Umbilical cord (tissue), 2 donors: ENCODE measurements around the gene PYROXD2. TPM values are rescaled to one million over a fixed set of nuclear protein-coding genes. Genes with fewer than 3 reads are reported as not detected.

Experiments used
- DNase-seq: peaks from one replicate; pipeline ENCODE4 v3.0.0-alpha.2; 2015; ENCODE audit warnings: low spot score
- total RNA-seq: library from RNA; depleted of rRNA; stranded (reverse); fragments of >200 nt; gene quantifications from one replicate; pipeline ENCODE4 v1.2.3, GENCODE V29; 2014; ENCODE audit warnings: low replicate concordance; ENCODE audit not compliant: insufficient read depth

Gene PYROXD2
- total RNA-seq, 1 donor from 2014 or later = 13.5 TPM

- DNase-seq = no peak
Observed at GRCh38 chr10:98435178-98435577, 20.2 kb upstream of the PYROXD2 start.

- no peak for DNase-seq
Observed at GRCh38 chr10:98433881-98434732, 19.1 kb upstream of the PYROXD2 start.

DNA sequence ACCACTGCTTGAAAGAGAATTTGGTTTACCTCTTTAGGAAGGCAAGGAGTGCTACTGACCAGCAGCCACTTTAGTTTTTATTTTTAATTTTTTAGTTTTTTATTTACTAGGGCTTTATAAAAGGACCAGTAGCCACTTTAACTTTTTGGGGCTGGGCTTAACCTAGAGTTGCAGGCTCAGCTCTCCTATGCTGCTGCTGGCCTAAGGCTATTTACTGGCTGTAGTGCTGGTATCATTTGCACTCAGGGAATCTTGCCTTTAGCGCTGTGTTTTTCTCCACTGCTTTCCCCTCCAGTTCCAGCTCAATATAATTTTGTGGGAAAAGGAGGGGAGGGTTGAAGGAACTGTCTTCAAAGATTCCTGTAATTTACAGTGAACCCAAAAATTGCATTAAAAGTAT lies 18.4 kb upstream of the PYROXD2 start:
- DNase-seq = no peak

- DNase-seq = no peak
Observed at GRCh38 chr10:98432330-98432729, 17.3 kb upstream of the PYROXD2 start.

GRCh38 chr10:98431016-98431415 lies 16.0 kb upstream of the PYROXD2 start:
- DNase-seq = no peak

DNA sequence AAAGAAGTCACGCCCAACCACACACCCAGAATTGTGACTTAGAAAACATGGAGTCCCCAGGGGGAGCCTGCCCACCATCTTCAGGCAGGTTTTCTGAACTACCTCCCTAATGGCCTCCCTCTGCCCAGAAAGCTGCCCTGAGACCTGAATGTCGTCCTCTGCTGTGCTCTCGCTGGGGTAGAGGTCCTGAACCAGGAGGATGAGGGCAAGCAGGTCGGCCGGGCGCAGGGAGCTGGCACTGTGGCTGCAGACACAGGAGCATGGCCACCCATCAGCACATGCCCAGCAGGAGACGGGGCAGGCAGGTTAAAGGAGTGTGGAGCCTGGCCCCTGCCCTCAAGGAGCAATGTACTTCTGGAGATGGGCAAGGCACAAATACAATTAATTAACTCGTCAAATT lies 15.4 kb upstream of the PYROXD2 start:
- no peak for DNase-seq

DNA sequence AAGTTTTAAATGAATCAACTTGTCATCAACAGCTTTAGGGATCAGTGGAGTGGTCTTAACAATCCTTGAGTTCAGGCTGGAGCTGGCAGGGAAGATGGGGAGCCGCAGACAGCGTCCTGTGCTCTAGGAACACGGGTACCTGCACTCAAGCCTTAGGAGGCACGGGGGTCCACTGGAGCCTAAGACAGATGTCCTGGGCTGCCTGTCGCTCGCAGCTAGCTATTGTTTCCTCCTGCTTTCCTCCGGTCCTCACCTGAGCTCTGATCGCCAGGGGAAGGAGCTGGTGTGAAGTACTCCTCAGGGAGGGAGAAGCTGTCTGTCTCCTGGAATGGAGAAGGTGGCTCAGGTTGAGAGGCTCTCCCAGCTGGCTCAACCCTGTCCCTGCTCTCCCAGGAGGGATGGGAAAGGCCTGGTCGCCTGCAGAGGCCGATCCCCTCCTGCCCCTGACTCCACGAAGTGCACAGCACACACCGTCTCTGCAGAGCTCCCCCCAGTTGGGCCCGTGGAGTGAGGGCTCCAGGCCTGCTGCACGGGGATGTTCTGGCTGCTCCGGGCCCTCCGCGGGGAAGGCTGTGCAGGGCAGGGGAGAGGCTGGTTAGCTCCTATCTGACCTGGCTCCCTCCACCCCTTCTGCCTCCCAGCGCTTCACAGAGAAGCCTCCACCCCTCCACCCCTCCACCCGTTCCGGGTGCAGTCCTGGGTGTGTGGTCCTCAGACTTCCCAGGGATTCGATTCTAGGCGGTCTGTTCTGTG lies 14.5 kb upstream of the PYROXD2 start:
- DNase-seq = no peak

DNA sequence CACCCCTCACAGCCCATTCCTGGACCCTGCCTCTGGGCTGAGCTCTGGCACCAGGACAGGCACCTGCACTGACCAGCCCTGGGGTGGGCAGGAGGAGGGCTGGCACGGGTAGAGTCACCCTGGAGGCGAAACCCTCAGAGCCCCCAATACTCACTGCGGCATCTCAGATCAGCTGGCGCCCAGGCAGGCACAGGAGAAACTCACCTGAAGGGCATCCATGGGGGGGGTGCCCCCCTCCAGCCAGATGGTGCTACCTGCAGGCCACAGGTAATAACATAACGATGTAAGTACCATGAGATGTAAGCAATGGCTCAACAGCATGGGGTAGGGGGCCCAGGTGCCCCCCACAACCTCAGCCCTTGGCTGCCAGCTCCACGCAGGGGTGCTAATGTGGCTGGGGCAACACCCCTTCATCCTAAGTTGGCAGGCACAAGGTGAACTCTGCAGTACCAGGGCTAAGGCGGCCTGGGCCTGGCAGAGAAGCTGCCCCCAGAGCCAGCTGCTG lies 12.1 kb upstream of the PYROXD2 start:
- no peak for DNase-seq

DNA sequence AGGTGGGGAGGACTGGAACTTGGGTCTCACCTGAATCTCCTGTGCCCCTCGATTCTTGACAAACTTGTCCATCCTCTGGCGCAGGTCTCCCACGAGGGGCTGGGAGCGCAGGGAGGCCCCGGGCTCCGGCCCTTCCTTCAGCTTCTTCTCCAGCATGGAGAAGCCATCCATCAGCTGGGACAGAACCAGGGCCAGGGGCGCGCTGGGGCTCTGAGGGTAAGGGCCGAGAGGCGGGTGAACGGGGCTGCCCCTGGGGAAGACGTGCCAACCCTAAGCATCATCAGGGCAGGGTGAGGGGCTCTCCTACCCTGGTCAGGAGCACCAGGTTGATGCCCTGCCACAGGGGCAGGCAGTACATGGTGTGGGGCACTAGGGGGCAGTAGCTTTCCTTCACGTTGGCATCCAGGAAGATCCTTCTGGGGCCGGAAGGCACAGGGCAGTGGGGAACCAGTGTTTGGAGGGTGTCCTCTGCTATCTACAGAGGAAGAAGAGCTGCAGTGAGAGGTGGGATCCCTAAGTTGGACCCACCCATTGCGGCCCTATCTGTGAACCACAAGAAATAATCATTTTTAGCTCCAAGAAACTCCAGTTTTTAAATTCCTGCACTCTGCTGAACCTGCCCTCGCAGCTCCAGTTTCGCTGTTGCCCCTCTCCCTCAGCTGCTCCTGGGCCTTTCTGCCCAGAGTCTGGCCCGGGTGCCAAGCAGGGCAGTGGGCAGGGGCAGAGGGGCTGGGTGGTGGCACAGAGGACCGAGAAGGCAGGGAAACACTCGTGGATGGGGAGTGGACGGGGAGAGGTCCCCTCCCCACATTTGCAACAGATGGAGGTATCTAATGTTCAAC lies 10.8 kb upstream of the PYROXD2 start:
- no peak for DNase-seq

- DNase-seq = peak; percentile 42
Observed at GRCh38 chr10:98424295-98425254, 9.6 kb upstream of the PYROXD2 start.

GRCh38 chr10:98423691-98424120 lies 8.7 kb upstream of the PYROXD2 start:
- peak; percentile 12 for DNase-seq

GRCh38 chr10:98422182-98422581 lies 7.2 kb upstream of the PYROXD2 start:
- DNase-seq = no peak

DNA sequence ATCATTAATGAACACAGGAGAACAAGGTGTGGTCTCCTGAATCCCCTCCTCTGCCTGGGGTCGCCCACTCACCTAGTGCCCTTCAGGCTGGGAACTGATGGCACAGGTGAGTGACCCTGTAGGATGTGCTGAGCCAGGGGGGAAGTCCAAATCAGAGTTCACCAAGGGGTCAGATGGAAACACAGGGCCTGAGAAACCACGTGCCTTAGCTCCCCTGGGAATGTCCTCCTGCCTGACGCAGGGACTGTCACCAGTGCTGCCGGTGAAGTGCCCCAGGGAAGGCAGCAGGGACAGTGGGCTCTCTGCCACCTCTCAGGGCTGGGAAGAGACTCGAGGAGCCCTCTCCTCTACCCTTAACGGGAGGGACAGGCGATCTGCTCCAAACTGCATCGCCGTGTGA lies 5.8 kb upstream of the PYROXD2 start:
- no peak for DNase-seq

GRCh38 chr10:98419469-98420261 lies 4.7 kb upstream of the PYROXD2 start:
- no peak for DNase-seq

DNA sequence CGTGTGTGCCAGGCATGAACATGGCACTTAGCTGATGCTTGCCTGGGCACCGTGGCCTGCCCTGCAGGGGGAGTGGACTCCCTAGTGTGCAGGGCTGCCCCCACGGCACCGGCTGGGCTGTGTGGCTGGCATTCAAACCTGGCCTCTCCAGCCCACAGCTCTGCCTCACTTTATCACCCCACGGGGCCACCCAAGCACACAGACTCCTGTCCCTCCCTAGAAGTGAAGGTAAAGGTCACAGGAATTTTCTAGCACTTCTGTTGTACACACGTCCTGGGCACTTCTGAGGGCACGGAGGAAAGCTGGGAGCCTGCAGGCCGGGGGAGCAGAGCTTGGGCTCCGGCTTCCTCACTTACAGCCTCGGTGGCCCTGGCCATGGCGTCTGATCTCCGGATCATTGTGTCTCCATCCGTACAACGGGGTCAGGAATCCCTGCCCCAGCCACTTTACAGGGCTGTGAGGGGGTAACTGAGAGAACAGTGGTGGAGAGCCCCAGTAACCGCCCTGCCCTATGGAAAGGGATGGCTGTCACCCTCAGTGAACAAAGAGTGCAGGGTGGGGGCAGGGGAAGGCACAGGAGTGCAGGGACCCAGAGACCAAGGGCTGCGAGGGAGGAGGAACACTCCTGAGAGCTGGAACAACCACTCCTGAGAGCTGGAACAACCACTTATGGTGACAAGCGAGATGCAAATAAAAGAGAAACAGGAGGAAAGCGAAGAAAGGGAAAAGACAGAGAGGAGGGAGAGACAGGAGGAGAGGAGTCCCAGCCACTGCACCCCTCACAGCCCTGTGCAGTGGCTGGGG lies 3.9 kb upstream of the PYROXD2 start:
- DNase-seq = no peak

DNA sequence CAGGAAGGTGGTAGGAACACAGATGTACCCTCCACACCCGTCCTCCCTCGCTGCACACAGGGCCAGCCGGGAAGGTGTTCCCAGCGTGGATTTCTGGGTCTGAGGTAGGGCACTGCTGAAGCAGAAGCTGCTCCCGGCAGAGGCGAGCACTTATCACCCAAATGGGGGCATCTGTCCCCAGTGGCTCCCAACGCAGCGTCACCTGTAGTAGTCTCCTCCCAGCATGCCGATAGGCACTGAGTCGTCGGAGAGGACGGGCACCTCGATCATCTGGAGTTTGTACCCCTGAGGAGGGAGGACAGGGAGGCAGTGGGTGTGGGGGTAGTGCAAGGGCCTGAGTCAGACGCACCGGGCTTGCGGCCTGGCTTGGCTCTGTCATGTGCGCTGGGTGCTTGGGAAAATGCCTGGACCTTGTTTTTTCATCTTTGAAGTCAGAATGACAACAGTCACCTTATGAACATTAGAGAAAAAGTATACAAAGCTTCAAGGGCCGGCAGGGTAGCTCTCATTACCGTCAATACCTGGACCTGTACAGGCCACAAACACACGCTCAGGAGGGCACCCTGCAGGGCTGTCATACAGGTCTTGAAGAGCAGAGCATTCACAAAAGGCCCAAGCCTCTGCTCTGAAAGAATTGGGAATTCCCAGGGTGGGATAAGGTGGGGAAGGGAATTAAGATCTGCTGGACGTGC lies 3.1 kb upstream of the PYROXD2 start:
- DNase-seq = no peak

- DNase-seq = no peak
Observed at GRCh38 chr10:98417481-98417959, 2.5 kb upstream of the PYROXD2 start.
